H1 (cell line): ENCODE data around the gene LDLRAD4. TPM values are rescaled to one million over a fixed set of nuclear protein-coding genes. Genes with fewer than 3 reads are reported as not detected.

Source experiments
- CTCF ChIA-PET: fragments of 300-600 bp; sonication (Branson Sonifier 250); formaldehyde crosslinking; loops from one replicate; lab custom pipeline; 2021; ENCODE audit not compliant: partially characterized antibody; lab: Charles Lee
- POLR2A ChIA-PET: fragments of 300-600 bp; sonication (Branson Sonifier 250); formaldehyde crosslinking; loops from one replicate; lab custom pipeline; 2021; ENCODE audit warnings: inconsistent platforms; ENCODE audit not compliant: partially characterized antibody; lab: Charles Lee
- DNase-seq, 2 experiments: peaks; one replicate each; pipeline versions ENCODE4 v3.0.0 to v3.0.0-alpha.2; 2010 to 2022; ENCODE audit warnings: low spot score in 2 of 2, low read depth in 1 of 2, mixed read lengths in 1 of 2
- FAIRE-seq: peaks from 2 replicates; lab custom pipeline; 2011; peaks lifted over from hg19 to GRCh38; lab: Jason Lieb, UNC
- H2AFZ ChIP-seq: 2 replicates; pipeline ENCODE4 v1.8.1; 2012; ENCODE audit warnings: low read length, inconsistent platforms
- H2AK5ac ChIP-seq: 2 replicates; pipeline ENCODE4 v1.6.1; 2013; ENCODE audit warnings: low read depth, low read length
- H2BK120ac ChIP-seq: replicated peaks from 2 replicates; pipeline ENCODE3; 2013; ENCODE audit warnings: low read depth, low read length, inconsistent platforms
- H2BK12ac ChIP-seq: 2 replicates; pipeline ENCODE4 v1.6.1; 2013; ENCODE audit warnings: low read depth, low read length
- H2BK15ac ChIP-seq: 2 replicates; pipeline ENCODE4 v1.6.1; 2013; ENCODE audit warnings: low read length
- H2BK20ac ChIP-seq: 2 replicates; pipeline ENCODE4 v1.6.1; 2013; ENCODE audit warnings: low read length
- H2BK5ac ChIP-seq: 2 replicates; pipeline ENCODE4 v1.6.1; 2013; ENCODE audit warnings: low read depth, low read length
- H3K14ac ChIP-seq: 2 replicates; pipeline ENCODE4 v1.6.1; 2013; ENCODE audit warnings: inconsistent platforms; ENCODE audit not compliant: insufficient read length
- H3K18ac ChIP-seq: 2 replicates; pipeline ENCODE4 v1.6.1; 2013; ENCODE audit warnings: low read length; ENCODE audit errors: extremely low read depth
- H3K23ac ChIP-seq: 2 replicates; pipeline ENCODE4 v1.6.1; 2013; ENCODE audit warnings: inconsistent platforms; ENCODE audit not compliant: insufficient read length
- H3K23me2 ChIP-seq: 2 replicates; pipeline ENCODE4 v1.6.1; 2013; ENCODE audit warnings: low read depth, low read length
- H3K27ac ChIP-seq: 2 replicates; pipeline ENCODE4 v1.6.1; 2011; ENCODE audit warnings: low read depth, low read length, inconsistent platforms
- H3K27me3 ChIP-seq, 4 experiments: replicated peaks in 1 of 4; 1 replicate in 1 of 4; 2 replicates in 3 of 4; pipeline versions ENCODE4 v1.6.1 to v1.8.1; 2011 to 2013; ENCODE audit warnings: low read length in 3 of 4, mild to moderate bottlenecking in 3 of 4, inconsistent platforms in 2 of 4, mixed read lengths in 2 of 4, moderate library complexity in 1 of 4; ENCODE audit not compliant: control insufficient read depth in 3 of 4, insufficient read depth in 3 of 4; ENCODE audit errors: extremely low read depth in 1 of 4
- H3K36me3 ChIP-seq, 4 experiments: 2 replicates each; pipeline versions ENCODE4 v1.6.1 to v1.8.1; 2011 to 2013; ENCODE audit warnings: mild to moderate bottlenecking in 4 of 4, low read length in 3 of 4, moderate library complexity in 2 of 4, control low read depth in 1 of 4, inconsistent platforms in 1 of 4; ENCODE audit not compliant: insufficient read depth in 4 of 4, control insufficient read depth in 2 of 4
- H3K4ac ChIP-seq: replicated peaks from 2 replicates; pipeline ENCODE3; 2013; ENCODE audit warnings: low read length, low read depth, mixed read lengths, inconsistent platforms; ENCODE audit not compliant: insufficient read length
- H3K4me1 ChIP-seq, 4 experiments: replicated peaks in 1 of 4; 1 replicate in 1 of 4; 2 replicates in 3 of 4; pipeline versions ENCODE4 v1.6.1 to v1.8.1; 2011 to 2013; ENCODE audit warnings: low read length in 3 of 4, inconsistent platforms in 2 of 4, mixed read lengths in 1 of 4; ENCODE audit not compliant: insufficient read depth in 4 of 4, control insufficient read depth in 3 of 4
- H3K4me2 ChIP-seq, 2 experiments: 2 replicates each; pipeline versions ENCODE4 v1.6.1 to v1.8.1; 2011 to 2013; ENCODE audit warnings: low read depth in 2 of 2, low read length in 2 of 2, control low read depth in 1 of 2, inconsistent platforms in 1 of 2, mild to moderate bottlenecking in 1 of 2; ENCODE audit not compliant: insufficient read depth in 1 of 2
- H3K4me3 ChIP-seq, 4 experiments: fragments of 200-600, 300-600 bp in 1 of 4; sonication (generic), shearing (Covaris generic), sonication (Bioruptor Twin) in 1 of 4; 2 replicates each; pipeline versions ENCODE4 v1.5.1 to v1.8.1; 2011 to 2016; ENCODE audit warnings: low read length in 4 of 4, low read depth in 3 of 4, control low read depth in 2 of 4, inconsistent platforms in 2 of 4, mild to moderate bottlenecking in 2 of 4, mixed read lengths in 1 of 4, moderate library complexity in 1 of 4; ENCODE audit not compliant: insufficient read depth in 2 of 4; ENCODE audit errors: extremely low read depth in 1 of 4
- H3K56ac ChIP-seq: replicated peaks from 2 replicates; pipeline ENCODE3; 2013; ENCODE audit warnings: low read depth, mild to moderate bottlenecking, mixed read lengths, low read length, inconsistent platforms; ENCODE audit not compliant: insufficient read length
- H3K79me1 ChIP-seq: 2 replicates; pipeline ENCODE4 v1.6.1; 2013; ENCODE audit warnings: low read depth, low read length, control low read depth
- H3K79me2 ChIP-seq, 2 experiments: 2 replicates each; pipeline versions ENCODE4 v1.6.1 to v1.8.1; 2012 to 2013; ENCODE audit warnings: low read length in 2 of 2, mild to moderate bottlenecking in 2 of 2, inconsistent platforms in 1 of 2; ENCODE audit not compliant: insufficient read depth in 2 of 2, control insufficient read depth in 1 of 2
- H3K9ac ChIP-seq, 4 experiments: replicated peaks in 1 of 4; 1 replicate in 1 of 4; 2 replicates in 3 of 4; pipeline versions ENCODE4 v1.6.1 to v1.8.1; 2011 to 2013; ENCODE audit warnings: low read depth in 3 of 4, low read length in 3 of 4, control low read depth in 2 of 4, mild to moderate bottlenecking in 2 of 4, moderate library complexity in 2 of 4, inconsistent platforms in 1 of 4; ENCODE audit errors: extremely low read depth in 1 of 4
- H3K9me3 ChIP-seq, 2 experiments: 2 replicates each; pipeline versions ENCODE4 v1.6.1 to v1.8.1; 2012 to 2013; ENCODE audit warnings: mild to moderate bottlenecking in 2 of 2, moderate library complexity in 2 of 2, control low read depth in 1 of 2, inconsistent platforms in 1 of 2, low read depth in 1 of 2, low read length in 1 of 2, mixed read lengths in 1 of 2; ENCODE audit not compliant: insufficient read depth in 2 of 2
- H4K20me1 ChIP-seq, 2 experiments: replicated peaks in 1 of 2; 2 replicates each; pipeline versions ENCODE3 to v1.8.1; 2011 to 2013; ENCODE audit warnings: inconsistent platforms in 2 of 2, low read length in 2 of 2, mild to moderate bottlenecking in 1 of 2; ENCODE audit not compliant: insufficient read depth in 2 of 2, control insufficient read depth in 1 of 2
- H4K5ac ChIP-seq: 2 replicates; pipeline ENCODE4 v1.6.1; 2013; ENCODE audit warnings: low read length, low read depth, mixed read lengths, inconsistent platforms; ENCODE audit not compliant: insufficient read length
- H4K8ac ChIP-seq: 2 replicates; pipeline ENCODE4 v1.8.0; 2013; ENCODE audit warnings: mild to moderate bottlenecking, moderate library complexity, low read length, inconsistent platforms; ENCODE audit not compliant: insufficient read depth; ENCODE audit errors: extremely low read depth
- H4K91ac ChIP-seq: replicated peaks from 2 replicates; pipeline ENCODE3; 2013; ENCODE audit warnings: low read length, mixed read lengths, inconsistent platforms; ENCODE audit not compliant: insufficient read length
- ASH2L ChIP-seq: fragments of 200-600, 300-600 bp; sonication (generic); IDR thresholded peaks from one replicate; pipeline ENCODE4 v1.7.1; 2017; ENCODE audit warnings: low read length
- BCL11A ChIP-seq, 2 experiments: IDR thresholded peaks; one replicate each; pipeline ENCODE4 v1.6.1; 2011; ENCODE audit warnings: low read depth in 2 of 2, low read length in 2 of 2, mild to moderate bottlenecking in 2 of 2
- FOSL1 ChIP-seq: IDR thresholded peaks from 2 replicates; pipeline ENCODE4 v1.6.1; 2011; ENCODE audit warnings: mild to moderate bottlenecking, low read depth, low read length, moderate library complexity; ENCODE audit not compliant: insufficient read depth
- KDM1A ChIP-seq: fragments of 200-600, 300-600 bp; sonication (generic); IDR thresholded peaks from 2 replicates; pipeline ENCODE4 v1.7.1; 2016; ENCODE audit warnings: mild to moderate bottlenecking, low read length, borderline replicate concordance
- KDM5A ChIP-seq: fragments of 200-600 bp; IDR thresholded peaks from 2 replicates; pipeline ENCODE4 v1.7.1; 2012; ENCODE audit warnings: mild to moderate bottlenecking, low read length, inconsistent platforms, mixed read lengths
- YY1 ChIP-seq: IDR thresholded peaks from 2 replicates; pipeline ENCODE4 v1.6.1; 2011; ENCODE audit warnings: low read depth, mild to moderate bottlenecking, low read length
- WGBS, 2 experiments: shearing (Covaris generic) in 1 of 2; methylation state at CpG; one replicate each; pipeline versions ENCODE4 v1.1.6 to v1.1.7; 2013 to 2015; ENCODE audit warnings: low lambda C conversion rate in 2 of 2, mixed read lengths in 2 of 2, inconsistent platforms in 1 of 2, low coverage in 1 of 2, missing lambda C conversion rate in 1 of 2; ENCODE audit not compliant: insufficient replicate concordance in 2 of 2, insufficient coverage in 1 of 2, insufficient read length in 1 of 2; ENCODE audit errors: extremely low coverage in 1 of 2, missing lambda C conversion rate in 1 of 2; 5-methylcytosine and 5-hydroxymethylcytosine counted together
- polyA plus RNA-seq, 7 experiments: library from polyadenylated mRNA; depleted of rRNA in 3 of 7; stranded (reverse) in 5 of 7; unstranded in 2 of 7; fragments of >200 nt in 5 of 7; fragments of 200-250 nt in 2 of 7; gene quantifications; 1 replicate in 5 of 7; 2 replicates in 1 of 7; 4 replicates in 1 of 7; pipeline versions ENCODE4 v1.2.1 to v1.2.3, GENCODE V29; 2011 to 2013; ENCODE audit warnings: missing spikeins in 2 of 7, mixed read lengths in 2 of 7
- total RNA-seq: library from RNA; stranded (reverse); fragmentation: NEBNext Ultra II Directional; extraction: Animal tissue kit (Norgen Biotek cat#: 25700); gene quantifications from 2 replicates; pipeline ENCODE4 v1.2.1, GENCODE V29; 2021

The LDLRAD4 gene
- total and polyA plus RNA-seq, 2 of the 8 experiments (the other 6 are each of a cell fraction or from before 2014, with no cell fraction given): 0.77 to 1.4 TPM

- Histone ChIP-seq H4K8ac (no peak overlapping the region), H3K9ac (no peak overlapping the region), H3K4me3 (no peak overlapping the region), H3K79me1 (no peaks in the 10 kb centered on the region), H2BK15ac (no peak overlapping the region), H3K18ac (no peak overlapping the region), H3K27me3 (no peaks in the 10 kb centered on the region; a peak in 1 of 7 replicates)
- WGBS, 2 experiments: 90% methylated on average over 9 of the region's 9 CpGs; no CpG with 5 or more reads in 1 of the 2 experiments
- CTCF ChIA-PET: interaction anchor here (1.6 kb wide), 1 partner anchor 32 kb away, joined by 5 read pairs; no protein-coding TSS in a partner anchor
- no peak for TF ChIP-seq BCL11A (IDR thresholded peaks at IDR 0.05; ENCODE audit: low read depth in 2 of 2, low read length in 2 of 2)
- TF ChIP-seq YY1: no peak
- TF ChIP-seq FOSL1: no peak
- TF ChIP-seq ASH2L: no peak
- no peak for TF ChIP-seq KDM5A
- no peak for TF ChIP-seq KDM1A
- TF ChIP-seq, all 59 proteins: peak for 0
- Histone ChIP-seq H3K4me2 (no peak overlapping the region), H4K91ac (no peak overlapping the region), H4K20me1 (no peaks in the 10 kb centered on the region), H3K4ac (no peak overlapping the region), H4K5ac (no peak overlapping the region), H2BK120ac (no peak overlapping the region), H3K14ac (no peak overlapping the region), H2BK12ac (no peak overlapping the region), H3K23me2 (no peaks in the 10 kb centered on the region), H3K27ac (no peak overlapping the region), H2BK5ac (no peak overlapping the region), H3K9me3 (no peaks in the 10 kb centered on the region; a peak in 1 of 4 replicates), H2AK5ac (no peak overlapping the region), H2AFZ (no peak overlapping the region), H3K36me3 (no peaks in the 10 kb centered on the region), H3K79me2 (no peaks in the 10 kb centered on the region), H2BK20ac (no peak overlapping the region), H3K23ac (no peak overlapping the region), H3K4me1 (no peaks in the 10 kb centered on the region), H3K56ac (no peak overlapping the region)
- POLR2A ChIA-PET: no interaction called here
- DNase-seq (no peak), FAIRE-seq (no peak)
Observed at GRCh38 chr18:13184396-13184795, 34.2 kb upstream of the LDLRAD4 start.
